SK-MEL-5 (cell line): ENCODE data around the gene FAM171A2. TPM values are rescaled to one million over a fixed set of nuclear protein-coding genes. Genes with fewer than 3 reads are reported as not detected.
"Not testable (repeated sequence)": the region's sequence is repeated elsewhere in the genome, so short reads cannot be mapped to it uniquely, and the experiment has no call there.

ENCODE experiments used
- DNase-seq: peaks from one replicate; pipeline ENCODE4 v3.0.0-alpha.2; 2016; ENCODE audit warnings: low read depth, low spot score
- in situ Hi-C: cut with HindIII; loops from 2 replicates; pipeline ENCODE4 v1.10.0; 2016; ENCODE audit warnings: low sequenced_read_pairs, high pct_unique_total_duplicates, low pct_unique_long_range_greater_than_20kb
- total RNA-seq: library from RNA; depleted of rRNA; stranded (reverse); fragments of >200 nt; shearing (Covaris generic); gene quantifications from 2 replicates; pipeline ENCODE4 v1.2.3, GENCODE V29; 2014

Gene FAM171A2
- total RNA-seq, 1 experiment from 2014 or later: 5.0 TPM

DNA sequence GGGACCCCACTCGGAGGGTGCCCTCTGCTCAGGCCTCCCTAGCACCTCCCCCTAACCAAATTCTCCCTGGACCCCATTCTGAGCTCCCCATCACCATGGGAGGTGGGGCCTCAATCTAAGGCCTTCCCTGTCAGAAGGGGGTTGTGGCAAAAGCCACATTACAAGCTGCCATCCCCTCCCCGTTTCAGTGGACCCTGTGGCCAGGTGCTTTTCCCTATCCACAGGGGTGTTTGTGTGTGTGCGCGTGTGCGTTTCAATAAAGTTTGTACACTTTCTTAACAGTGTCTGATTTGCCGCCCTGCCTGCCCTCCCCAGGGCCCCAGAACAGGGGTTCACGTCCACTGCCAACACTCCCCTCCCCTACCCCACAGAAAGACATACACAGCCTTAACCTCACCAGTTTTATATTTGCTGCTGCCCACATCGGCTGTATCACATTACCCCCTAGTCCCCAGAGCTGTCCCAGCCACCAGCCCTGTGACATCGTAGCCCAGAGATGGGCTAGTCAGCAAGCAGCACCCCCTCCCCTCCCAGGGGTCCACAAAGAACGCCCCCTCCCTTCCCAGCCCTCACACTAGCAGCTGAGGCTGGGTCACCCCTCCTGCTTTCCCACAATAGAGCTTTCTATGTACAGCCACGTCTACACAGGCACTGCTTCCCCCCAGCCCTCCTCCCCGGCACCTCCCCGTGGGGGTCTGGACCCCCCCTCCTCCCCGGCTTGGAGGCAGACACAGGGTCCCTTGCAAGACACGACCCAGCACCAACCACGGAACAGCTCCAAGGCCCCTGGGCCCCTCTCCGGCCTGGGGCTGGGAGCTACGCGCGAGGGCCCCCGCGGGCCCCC, 10.6 kb downstream of the FAM171A2 start:
- in situ Hi-C loops: no loop called here
- DNase-seq: no peak

GRCh38 chr17:44351961-44352827, 11.5 kb downstream of the FAM171A2 start:
- in situ Hi-C loops: no loop called here
- DNase-seq: no peak

DNA sequence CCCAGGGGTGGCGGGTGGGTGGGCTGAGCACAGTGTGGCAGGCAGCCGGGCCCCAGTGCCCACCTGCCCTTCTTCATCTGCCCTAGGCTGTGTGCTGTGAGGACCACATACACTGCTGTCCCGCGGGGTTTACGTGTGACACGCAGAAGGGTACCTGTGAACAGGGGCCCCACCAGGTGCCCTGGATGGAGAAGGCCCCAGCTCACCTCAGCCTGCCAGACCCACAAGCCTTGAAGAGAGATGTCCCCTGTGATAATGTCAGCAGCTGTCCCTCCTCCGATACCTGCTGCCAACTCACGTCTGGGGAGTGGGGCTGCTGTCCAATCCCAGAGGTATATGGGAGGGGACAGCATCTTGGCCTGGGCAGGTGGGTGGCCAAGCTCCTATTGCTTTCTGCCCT, 12.2 kb downstream of the FAM171A2 start:
- no peak for DNase-seq
- in situ Hi-C loops: no loop called here

DNA sequence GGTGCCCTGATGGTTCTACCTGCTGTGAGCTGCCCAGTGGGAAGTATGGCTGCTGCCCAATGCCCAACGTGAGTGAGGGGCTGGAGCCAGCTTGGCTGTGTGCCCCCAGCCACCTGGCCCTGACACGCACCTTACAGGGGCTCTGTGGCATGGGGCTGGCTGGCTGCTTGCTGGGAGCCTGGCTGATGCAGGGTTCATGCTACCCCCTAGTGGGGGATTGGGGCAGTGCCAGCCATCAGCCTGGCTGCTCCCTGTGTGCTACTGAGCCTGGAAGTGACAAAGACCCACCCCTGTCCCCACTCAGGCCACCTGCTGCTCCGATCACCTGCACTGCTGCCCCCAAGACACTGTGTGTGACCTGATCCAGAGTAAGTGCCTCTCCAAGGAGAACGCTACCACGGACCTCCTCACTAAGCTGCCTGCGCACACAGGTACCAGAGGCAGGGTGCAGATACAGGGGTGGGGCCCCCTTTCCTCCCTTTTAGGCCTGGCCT, 12.9 kb downstream of the FAM171A2 start:
- DNase-seq: peak; percentile 67
- in situ Hi-C loops: no loop called here

DNA sequence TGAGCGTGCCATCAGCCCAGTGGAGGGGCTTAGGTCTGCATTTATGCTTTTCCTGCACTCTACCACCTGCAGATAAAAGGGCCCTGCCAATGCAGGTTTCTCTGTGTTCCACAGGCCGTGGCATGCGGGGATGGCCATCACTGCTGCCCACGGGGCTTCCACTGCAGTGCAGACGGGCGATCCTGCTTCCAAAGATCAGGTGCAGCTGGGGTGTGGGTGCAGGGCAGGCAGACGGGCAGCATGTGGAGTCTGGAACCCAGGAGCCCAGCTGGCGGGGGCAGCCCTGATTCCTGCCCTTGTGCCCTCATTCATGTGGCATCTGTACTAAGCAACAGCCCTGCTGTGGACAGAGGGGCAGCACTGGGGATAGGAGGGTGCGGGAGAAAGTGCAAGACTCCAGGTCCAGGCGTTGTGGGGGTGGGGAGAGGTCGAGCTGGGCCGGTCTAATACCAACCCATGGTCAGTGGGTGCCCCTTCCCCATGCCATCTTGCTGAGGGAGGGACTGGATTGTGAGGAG, 14.0 kb downstream of the FAM171A2 start:
- DNase-seq: no peak
- in situ Hi-C loops: no loop called here

GRCh38 chr17:44348988-44349364, 14.7 kb downstream of the FAM171A2 start:
- no peak for DNase-seq
- in situ Hi-C loops: no loop called here

- peak; percentile 66 for DNase-seq
- in situ Hi-C loops: no loop called here
Observed at GRCh38 chr17:44348234-44348987, 15.2 kb downstream of the FAM171A2 start.

DNA sequence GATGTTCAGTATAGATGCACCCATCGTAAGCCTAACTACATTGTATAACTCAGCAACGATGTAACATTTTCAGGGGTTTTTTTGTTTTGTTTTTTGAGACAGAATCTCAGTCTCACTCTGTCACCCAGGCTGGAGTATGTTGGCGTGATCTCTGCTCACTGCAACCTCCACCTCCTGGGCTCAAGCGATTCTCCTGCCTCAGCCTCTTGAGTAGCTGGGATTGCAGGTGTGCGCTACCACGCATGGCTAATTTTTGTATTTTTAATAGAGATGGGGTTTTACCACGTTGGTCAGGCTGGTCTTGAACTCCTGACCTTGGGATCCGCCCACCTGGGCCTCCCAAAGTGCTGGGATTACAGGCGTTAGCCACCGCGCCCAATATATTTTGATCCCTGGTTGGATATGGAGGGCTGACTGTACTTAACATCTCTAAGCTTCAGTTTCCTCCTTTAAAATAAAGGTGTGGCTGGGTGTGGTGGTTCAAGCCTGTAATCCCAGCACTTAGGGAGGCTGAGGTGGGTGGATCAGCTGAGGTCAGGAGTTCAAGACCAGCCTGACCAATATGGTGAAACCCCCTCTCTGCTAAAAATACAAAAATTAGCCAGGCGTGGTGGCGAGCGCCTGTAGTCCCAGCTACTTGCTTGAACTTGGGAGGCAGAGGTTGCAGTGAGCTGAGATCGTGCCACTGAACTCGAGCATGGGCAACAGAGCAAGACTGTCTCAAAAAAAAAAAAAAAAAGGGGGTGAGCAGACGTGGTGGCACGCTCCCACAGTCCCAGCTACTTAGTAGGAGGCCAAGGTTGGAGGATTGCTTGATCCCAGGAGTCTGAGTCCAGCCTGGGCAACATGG, 16.2 kb downstream of the FAM171A2 start:
- DNase-seq, in situ Hi-C loops: not testable (repeated sequence)

DNA sequence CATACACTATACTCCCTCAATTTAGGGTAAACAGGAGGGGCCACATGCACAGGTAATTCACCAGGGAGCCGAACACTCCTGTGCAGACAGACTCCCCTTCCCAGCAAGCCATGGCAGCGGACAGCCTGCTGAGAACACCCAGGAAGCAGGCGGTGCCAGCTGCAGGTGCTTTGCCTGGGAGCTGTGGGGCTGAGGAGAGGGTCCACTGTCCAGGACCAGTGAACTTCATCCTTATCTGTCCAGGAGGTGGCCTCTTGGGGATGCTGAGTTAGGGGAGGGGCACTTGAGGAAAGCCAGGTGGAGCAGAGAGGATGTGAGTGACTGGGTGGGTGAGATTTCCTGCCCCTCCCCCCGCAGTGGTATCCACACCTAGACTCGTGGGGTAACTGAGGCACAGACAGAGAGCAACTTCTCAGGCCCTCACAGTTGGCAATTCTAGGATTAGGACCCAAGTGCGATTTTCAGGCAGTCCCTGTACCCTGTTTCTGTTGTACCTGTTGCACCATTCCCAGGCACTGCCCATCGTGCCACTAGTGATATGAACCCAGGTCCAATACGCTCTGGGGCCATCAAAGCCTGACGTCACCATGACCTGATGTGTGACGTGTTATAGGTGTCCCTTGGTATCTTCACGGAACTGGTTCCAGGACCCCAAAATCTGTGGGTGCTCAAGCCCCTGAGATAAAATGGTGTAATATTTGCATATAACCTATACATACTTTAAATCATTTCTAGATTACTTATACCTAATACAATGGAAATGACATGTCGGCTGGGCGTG, 17.4 kb downstream of the FAM171A2 start:
- in situ Hi-C loops: no loop called here
- no peak for DNase-seq

DNA sequence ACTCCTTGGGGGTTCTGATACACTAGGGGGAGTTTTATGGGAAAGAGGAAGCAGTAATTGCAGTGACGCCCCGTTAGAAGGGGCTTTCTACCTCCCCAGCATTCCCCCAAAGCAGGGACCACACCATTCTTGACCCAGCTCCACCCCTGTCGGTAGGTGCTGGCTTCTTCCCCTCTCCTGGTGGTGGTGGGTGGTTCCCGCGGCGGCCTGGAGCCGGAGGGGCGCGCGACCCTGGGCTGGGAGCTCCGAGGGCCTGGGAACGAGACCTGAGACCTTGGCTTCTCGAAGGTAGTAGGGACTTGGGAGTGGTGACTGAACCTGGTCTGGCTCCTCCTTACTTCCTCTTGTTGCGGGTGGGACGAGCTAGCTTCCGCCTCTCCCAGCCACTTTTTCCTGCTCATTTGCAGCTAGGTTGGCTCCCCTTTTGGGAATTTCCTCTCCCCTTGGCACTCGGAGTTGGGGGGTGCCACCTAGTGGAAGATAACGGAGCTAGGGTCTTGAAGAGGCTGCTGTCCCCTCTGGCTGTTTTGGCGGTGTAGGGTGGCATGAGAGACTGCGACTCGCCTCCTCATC, 18.1 kb downstream of the FAM171A2 start:
- peak; percentile 71 for DNase-seq
- in situ Hi-C loops: no loop called here

DNA sequence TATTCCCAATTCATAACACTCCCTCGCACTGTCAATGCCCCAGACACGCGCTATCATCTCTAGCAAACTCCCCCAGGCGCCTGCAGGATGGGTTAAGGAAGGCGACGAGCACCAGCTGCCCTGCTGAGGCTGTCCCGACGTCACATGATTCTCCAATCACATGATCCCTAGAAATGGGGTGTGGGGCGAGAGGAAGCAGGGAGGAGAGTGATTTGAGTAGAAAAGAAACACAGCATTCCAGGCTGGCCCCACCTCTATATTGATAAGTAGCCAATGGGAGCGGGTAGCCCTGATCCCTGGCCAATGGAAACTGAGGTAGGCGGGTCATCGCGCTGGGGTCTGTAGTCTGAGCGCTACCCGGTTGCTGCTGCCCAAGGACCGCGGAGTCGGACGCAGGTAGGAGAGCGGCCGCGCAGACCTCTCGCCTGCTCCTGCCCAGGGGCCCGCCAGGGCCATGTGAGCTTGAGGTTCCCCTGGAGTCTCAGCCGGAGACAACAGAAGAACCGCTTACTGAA, 18.7 kb downstream of the FAM171A2 start, which contains the start of gene GRN:
TSS of gene GRN (plus strand) at position 364 of the 515 bp plus-strand sequence. CDS start 3,863 bp downstream, outside the sequence.
- in situ Hi-C loops: no loop called here

GRCh38 chr17:44343510-44344209, 20.0 kb downstream of the FAM171A2 start:
- no peak for DNase-seq
- in situ Hi-C loops: no loop called here

More for the DNA sequence above, 18.7 kb downstream of the FAM171A2 start, which contains the start of gene GRN:
- peak; percentile 99 for DNase-seq

GRCh38 chr17:44340553-44340952, 23.1 kb downstream of the FAM171A2 start:
- DNase-seq, in situ Hi-C loops: not testable (repeated sequence)

DNA sequence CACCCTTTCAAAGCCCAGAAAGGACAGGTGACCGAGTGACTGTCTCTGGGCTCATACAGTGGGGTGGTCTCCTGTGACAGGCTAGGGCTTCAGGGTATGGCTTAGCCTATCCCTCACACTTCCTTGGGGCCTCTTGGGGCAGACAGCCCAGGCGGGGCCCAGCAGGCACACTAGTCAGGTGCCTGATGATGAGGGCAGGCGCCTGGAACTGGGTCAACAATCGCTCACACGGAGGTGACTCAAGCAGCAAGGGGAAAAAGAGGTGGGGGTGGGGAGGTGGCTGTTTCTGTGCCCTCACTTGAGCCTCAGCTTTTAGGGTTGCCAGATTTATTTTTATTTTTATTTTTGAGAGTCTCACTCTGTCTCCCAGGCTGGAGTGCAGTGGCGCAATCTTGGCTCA, 25.0 kb downstream of the FAM171A2 start:
- DNase-seq: peak; percentile 52
- in situ Hi-C loops: no loop called here

DNA sequence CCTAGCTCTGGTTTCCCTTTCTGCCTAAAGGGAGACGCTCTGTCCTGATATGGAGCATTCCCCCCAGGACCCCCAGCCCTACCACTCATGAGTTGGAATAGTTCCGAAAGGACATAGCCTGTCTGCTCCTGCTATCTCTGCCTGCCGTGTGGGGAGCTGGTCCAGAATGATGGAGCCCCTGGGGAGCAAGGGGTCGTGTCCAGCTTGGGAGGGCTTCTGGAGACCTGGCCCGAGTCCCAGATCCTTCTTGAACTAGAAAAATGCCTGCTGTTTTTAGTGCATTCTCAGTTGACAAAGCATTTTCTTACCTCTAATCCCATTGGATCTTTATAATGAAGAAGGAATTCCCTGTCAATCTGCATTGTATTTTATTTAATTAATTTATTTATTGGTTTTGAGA, 27.7 kb downstream of the FAM171A2 start:
- no peak for DNase-seq
- in situ Hi-C loops: no loop called here
